HG02938 (cell line): Measurements from ENCODE around the gene MYO10.
"Not testable (repeated sequence)": the region's sequence is repeated elsewhere in the genome, so short reads cannot be mapped to it uniquely, and the experiment has no call there.

Experiments
- ATAC-seq: cut with Tn5 transposase; IDR thresholded peaks from one replicate; pipeline ENCODE4 v1.9.1; 2021; ENCODE audit warnings: mild to moderate bottlenecking, moderate library complexity; ENCODE audit not compliant: unreplicated experiment

MYO10 gene

DNA sequence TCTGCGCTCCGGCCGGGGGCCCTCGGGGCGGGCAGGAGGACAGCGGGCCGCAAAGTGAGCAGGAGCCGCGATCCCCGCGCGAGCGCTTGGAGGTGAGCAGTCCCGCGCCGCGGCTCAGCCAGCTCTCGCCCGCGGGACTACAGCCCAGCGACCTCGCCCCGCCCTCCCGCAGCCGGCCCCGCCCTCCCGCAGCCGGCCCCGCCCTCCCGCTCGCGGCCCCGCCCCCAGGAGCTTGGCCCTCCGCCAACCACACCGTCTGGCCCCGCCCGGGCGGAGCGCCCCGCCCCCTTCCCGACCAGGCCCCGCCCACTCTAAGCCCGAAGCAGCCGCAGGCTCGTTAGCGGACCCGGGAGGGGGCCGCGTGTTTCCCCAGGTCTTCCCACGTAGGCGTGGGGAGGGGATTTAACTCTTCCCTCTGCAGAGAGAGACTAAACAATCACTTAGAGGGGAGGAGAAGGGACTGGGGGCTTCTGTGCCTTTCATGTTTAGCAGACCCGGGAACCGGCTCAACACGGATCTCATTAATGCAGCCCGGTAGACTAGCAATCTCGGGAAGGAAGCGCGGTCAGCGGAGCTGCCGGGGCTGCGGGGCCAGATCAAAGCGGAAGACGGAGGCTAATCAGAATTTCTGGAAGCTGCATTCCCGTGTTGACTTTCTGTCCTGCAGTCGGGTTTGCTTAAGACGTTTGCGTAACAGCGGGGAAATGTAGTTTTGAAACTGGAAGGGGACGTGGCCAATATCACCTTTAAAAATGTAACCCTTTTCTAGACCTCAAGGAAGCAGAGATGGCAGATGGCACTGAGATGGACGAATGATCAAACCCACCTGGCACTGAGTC, at the start of gene MYO10:
MYO10 (minus strand) TSS at position 139 of the 839 bp plus-strand sequence. CDS start 480 bp downstream, outside the sequence.
- peak; percentile 58 for ATAC-seq

DNA sequence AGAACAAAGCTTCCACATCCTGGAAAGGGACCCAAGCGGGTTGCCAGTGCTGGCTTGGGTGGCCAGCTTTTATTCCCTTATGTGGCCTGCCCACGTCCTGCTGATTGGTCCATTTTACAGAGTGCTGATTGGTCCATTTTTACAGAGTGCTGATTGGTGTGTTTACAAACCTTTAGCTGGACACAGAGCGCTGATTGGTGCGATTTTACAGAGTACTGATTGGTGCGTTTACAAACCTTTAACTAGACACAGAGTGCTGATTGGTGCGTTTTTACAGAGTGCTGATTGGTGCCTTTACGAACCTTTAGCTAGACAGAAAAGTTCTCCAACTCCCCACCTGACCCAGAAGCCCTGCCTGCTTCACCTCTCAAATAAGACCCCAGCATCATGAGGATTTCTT, 49.2 kb upstream of the MYO10 start:
- not testable (repeated sequence) for ATAC-seq

DNA sequence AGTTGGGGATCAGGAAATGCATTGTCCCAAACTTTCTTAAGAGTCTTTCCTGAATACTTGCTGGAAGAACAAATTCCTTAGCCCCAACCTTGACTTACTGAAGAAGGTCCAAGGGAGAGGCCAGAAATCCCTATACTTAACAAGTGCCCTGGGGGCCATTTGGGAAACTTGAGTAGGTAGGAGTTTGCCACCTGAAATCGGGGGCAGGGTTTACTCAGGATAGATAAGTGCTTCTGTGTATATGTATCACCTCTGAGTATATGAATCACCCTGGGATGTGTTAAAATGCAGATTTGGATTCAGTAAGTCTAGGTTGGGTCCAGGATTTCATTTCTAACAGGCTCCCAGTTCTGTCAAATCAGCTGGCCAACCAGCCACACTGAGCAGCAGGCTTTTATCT, 47.9 kb upstream of the MYO10 start:
- no peak for ATAC-seq

DNA sequence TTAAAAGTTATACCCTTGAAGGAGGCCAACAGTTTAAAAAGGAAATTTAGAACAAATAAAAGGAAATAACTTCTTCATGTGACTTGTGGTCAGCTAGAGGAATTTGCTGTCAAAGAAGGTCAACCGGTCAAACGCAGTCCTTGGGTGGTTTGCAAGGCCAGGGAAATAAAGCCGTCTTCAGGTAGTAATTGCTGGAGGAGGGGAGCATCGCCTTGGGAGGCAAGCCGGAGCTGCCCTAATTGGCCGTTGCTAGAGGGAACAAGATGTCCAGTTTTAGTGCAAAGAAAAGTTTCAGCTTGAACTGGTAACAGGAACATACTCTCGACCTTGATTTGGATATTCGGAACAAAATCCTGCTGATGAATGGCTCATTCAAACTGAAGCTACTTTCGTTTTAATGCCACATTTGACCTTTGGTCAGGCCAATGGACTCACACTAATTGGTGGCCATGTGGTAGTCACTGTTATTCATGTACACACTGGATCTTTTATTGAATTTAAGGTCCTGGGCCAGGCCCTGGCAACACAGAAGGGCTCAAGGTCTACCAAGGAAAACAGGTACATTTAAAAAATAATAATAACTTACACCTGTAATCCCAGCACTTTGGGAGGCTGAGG, 47.0 kb upstream of the MYO10 start:
- ATAC-seq = no peak

DNA sequence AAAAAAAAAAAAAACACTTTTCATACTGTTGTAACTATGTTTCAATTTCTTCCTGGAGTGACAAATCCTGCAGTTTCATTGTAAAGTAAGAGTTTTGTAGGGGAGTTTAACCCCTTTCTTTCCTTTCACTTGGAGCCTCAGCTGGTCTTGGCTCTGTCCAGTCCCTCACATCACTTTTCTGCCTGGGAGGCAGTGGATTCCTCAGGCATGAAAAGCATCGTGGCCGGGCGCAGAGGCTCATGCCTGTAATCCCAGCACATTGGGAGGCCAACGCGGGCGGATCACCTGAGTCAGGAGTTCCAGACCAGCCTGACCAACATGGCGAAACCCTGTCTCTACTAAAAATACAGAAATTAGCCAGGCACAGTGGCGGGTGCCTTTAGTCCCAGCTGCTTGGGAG, 45.6 kb upstream of the MYO10 start:
- ATAC-seq = no peak

DNA sequence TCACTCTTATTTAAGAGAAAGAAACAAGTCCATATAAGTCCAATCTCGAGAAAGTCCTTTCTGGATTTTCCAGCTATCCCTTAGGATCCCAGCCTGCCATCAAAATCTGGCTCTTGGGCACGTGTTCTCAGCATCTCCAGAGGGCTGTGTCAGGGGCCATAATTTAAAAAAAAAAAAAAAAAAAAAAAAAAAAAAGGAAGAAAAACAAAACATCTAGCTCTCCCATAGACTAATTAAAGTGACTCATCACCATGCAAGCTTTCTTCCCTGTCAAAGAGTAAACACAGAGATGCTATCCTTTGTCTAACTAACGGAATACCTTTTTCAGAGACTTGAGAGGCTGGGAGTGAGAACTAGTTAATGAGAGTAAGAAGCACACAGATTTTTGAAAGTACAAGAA, 44.9 kb upstream of the MYO10 start:
- ATAC-seq = no peak

DNA sequence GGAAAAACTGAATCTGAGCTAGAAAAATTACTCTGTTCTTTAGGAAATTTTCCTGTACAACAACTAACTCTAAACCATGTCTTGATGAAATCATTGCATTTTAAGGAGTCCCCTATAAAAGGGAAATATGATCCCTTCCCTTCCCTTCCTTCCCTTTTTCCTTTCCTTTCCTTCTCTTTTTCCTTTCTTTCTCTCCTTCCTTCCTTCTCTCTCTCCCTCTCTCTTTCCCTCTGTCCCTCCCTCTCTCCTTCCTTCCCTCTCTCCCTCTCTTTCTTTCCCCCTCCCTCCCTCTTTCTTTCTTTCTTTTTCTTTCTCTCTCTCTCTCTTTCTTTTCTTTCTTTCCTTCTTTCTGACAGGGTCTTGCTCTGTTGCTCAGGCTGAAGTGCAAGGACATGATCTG, 42.2 kb upstream of the MYO10 start:
- ATAC-seq = no peak

DNA sequence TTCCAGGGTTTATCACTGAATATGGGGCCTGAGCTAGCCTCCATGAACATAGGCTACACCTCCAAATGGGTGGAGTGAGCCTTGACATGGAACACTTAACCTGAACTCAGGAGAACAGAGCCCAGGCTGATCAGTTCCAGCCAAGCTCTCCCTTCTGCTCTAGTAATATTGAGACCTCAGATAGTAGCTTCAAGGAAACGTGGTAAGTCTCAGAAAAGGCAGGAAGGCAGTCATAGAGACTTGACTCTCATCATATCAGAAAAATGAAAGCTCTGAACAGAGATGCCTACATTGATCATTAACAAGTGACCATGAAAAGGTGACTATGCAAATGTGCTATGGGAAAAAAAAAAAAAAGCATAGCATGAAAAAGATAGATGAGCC, 40.5 kb upstream of the MYO10 start:
- ATAC-seq = peak; percentile 79

DNA sequence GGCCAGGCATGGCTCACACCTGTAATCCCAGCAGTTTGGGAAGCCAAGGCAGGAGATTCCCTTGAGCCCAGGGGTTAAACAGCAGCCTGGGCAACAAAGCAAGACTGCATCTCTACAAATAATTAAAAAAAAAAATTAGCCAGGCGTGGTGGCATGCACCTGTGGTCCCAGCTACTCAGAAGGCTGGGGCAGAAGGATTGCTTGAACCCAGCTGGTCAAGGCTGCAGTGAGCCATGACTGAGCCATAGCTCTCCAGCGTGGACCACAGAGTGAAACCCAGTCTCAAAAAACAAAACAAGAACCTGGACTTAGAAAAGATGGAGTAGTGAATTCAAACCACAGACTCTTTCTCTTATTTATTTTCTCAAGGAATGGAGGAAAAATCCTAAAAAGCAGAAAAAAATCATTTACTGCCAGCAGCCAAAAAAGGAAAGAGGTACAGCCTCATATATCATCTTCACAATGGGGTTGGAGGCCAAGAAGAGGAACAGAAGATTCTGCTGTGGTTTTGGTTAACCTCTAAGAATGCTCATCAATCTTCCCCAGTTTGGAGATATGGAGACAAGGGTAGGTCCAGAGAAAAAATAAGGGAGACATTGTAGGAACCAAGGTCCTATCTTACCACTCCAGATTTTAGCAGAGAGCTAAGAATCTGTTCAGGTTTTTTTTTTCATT, 40.0 kb upstream of the MYO10 start:
- ATAC-seq = peak; percentile 82

DNA sequence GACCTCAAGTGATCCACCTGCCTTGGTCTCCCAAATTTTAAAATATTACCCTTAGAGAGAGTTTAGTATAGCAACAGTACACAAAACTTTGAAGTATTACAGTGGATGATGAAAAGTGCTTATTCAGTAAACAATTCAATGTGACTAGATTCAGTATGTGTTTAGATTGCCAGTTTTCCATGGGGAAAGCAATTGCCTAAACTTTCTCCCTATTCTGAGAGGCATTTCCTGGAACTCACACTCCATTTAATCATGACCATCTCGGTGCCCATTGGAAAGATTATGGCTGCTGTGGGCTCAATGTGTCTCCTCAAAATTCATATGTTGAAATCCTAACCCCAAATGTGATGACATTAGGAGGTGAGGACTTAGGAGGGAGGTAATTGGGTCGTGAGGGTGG, 38.9 kb upstream of the MYO10 start:
- no peak for ATAC-seq

DNA sequence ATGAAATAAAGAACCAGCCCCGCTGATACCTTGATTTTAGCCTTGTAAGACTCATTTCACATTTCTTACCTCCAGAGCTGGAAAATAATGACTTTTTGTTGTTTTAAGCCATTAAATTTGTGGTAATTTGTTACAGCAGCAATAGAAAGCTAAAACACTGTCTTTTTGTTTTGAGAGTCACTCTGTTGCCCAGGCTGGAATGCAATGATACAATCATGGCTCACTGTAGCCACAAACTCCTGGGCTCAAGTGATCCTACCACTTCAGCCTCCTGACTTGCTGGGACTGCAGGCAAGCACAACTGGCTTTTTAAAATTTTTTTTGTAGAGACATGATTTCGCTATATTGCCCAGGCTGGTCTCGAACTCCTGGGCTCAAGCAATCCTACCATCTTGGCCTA, 34.7 kb upstream of the MYO10 start:
- no peak for ATAC-seq

DNA sequence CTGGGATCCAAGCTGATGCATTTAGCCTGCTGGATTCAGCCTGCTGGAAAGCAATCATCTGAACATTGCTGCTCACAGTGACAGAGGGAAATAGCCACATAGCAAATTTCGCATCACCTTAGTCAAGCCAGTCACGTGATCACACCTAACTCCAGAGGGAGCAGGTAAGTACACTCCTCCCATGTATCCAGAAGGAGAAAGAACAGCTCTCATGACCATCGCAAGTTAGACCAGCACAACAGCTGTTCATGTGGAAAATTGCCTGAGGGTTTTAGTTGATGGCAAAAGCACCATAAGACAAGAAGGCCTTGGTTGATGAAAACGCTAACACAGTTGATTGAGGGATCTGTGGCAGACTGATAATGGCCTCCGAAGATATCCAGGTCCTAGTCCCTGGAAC, 34.2 kb upstream of the MYO10 start:
- ATAC-seq = no peak

DNA sequence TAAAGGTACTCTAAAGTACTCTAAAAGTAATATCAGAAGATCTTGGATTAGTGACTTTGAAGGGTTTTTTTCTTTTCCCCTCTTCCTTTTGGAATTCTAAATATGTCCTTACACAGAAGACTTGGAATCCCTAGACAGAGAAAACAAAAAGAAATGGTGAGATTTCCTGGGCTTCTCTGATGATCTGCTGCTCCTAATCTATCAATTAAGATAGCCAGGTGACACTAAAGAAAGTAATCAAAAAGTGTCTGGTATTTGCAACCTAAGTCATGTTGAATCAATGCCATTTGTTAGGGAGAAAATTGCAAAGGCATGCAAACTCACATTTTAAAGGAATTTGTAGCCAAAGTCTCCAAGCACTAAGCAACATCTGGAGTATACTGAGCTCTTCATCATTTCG, 29.5 kb upstream of the MYO10 start:
- no peak for ATAC-seq

DNA sequence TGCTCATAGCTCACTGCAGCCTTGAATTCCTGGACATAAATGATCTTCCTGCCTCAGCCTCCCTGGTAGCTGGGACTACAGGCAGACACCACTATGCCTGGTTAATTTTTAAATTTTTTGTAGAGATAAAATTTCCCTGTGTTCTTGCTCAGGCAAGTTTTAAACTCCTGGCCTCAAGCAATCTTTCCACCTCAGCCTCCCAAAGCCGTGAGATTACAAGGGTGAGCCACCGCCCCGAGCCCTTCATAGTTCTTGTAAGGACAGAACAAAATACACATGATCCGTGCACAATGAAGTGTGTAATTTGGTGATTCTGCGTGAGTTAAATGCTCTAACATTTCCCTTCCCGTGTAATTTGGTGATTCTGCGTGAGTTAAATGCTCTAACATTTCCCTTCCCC, 27.7 kb upstream of the MYO10 start:
- ATAC-seq = no peak

DNA sequence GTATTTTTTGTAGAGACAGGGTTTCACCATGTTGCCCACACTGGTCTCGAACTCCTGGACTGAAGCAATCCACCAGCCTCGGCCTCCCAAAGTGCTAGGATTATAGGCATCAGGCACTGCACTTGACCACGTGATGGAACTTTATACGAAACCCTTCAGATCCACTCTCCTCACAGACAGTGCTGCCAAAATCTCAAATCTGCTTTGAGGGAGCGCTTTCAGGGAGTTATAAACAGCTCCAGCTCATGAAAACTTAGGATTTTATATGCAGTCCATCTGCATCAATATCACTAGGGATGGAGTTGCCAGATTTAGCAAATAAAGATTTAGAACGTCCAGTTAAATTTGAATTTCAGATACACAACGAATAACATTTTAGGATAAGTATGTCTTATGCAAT, 25.0 kb upstream of the MYO10 start:
- no peak for ATAC-seq

DNA sequence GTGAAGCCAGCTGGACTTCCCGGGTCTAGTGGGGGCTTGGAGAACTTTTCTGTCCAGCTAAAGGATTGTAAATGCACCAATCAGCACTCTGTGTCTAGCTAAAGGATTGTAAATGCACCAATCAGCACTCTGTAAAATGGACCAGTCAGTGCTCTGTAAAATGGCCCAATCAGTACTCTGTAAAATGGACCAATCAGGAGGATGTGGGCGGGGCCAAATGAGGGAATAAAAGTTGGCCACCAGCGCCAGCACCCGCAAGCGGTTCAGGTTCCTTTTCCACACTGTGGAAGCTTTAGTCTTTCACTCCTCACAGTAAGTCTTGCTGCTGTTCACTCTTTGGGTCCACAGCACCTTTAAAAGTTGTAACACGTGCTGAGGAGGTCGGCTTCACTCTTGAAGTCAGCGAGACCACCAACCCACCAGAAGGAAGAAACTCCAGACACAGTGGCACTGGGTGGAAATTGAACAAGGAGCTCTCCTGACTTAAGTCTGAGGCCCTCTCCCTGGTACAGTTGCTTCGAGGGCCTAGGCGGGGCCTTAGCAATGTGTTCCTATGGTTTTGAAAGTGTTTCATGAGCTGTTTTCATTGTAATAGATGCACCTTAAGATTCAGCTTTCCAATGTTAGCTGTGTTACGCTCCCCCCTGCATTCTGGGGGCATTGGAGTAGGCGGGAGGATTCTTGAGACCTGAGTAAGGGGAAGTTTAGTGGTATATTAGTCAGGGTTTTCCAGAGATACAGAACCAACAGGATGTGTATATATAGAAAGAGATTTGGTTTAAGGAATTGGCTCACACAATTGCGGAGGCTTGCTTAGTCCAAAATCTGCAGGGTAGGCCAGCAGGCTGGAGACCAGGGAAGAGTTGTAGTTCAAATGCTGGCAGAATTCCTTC, 21.5 kb upstream of the MYO10 start:
- ATAC-seq = no peak

DNA sequence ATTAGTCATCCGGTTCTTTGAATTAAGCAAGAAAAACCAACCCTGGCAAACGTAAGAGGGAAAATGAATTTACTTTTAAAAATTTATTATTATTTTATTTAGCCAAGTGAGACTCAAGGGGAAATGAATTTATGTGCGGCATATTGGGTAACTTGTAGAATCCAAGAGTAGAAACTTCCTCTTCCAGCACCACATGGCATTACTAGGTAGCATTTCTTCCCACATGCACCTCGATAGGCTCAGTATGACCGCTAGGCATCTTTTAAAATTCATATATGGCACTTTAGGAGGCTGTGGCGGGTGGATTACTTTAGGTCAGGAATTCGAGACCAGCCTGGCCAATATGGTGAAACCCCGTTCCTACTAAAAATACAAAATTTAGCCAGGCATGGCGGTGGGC, 17.6 kb upstream of the MYO10 start:
- ATAC-seq = no peak

DNA sequence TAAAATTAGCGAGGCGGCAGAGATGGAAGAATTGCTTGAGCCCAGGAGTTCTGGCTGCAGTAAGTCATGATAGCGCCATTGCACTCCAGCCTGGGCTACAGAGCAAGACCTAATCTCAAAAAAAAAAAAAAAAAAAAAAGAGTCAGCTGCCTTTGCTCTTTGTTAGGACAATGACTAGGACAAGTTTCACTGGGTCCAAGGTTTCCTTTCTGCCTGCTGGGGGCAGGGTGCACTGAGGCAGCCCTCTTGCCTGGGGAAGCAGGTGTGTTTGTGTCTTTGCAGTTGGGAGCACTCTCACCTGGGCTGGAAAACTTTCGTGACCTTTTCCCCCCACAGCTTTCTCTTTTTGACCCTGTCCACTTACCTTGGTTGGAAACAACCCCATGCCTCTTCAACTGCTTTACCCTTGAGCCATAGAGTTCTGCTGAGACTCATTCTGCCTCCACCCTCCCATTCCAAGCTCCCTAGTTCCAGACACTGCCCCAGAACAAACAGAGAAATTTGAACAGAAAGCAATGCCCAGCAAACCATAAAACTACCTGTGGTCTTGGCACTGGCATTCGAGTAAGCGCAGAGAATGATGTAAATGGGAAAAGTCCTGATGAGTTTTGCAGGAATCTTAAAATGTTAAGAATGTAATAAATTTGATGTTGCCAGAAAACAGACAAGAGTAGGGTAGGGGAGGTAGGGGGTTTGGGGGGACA, 17.0 kb upstream of the MYO10 start:
- ATAC-seq = no peak

DNA sequence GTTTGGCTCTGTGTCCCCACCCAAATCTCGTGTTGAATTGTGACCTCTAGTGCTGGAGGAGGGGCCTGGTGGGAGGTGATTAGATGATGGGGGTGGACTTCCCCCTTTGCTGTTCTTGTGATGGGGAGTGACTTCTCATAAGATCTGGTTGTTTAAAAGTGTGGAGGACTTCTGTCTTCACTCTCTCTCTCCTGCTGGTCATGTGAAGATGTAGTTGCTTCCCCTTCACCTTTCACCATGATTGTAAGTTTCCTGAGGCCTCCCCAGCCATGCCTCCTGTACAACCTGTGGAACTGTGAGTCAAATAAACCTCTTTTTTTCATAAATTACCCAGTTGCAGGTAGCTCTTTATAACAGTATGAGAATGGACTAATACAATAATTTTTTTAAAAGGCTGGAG, 10.6 kb upstream of the MYO10 start:
- ATAC-seq = no peak

DNA sequence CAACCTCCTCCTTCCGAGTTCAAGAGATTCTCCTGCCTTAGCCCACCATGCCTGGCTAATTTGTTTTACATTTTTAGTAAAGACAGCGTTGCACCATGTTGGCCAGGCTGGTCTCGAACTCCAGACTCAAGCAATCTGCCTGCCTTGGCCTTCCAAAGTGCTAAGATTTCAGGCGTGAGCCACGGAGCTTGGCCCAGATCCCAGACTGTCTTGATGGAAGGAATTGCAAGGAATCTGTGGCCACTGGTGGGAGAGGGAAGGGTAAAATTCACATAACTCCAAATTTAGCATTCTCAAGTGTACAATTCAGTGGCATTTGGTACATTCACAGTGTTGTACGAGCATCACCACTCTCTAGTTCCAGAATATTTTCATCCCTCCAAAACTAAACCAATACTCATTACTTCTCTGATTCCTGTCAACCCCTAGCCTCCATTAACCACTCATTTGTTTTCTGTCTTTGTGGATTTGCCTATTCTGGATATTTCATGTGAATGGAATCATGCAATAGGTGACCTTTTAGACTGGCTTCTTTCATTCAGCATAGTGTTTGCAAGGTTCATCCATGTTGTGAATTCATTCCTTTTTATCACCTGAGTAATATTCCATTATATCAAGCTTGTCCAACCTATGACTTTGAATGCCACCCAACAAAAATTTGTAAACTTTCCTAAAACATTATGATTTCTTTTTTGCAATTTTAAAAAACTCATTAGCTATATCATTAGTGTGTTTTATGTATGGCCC, 8.9 kb upstream of the MYO10 start:
- no peak for ATAC-seq
